Lower leg skin (tissue), 4 donors: ENCODE data around the gene LEPROT. TPM values are rescaled to one million over a fixed set of nuclear protein-coding genes. Genes with fewer than 3 reads are reported as not detected.

Experiments
- DNase-seq, 2 donors: peaks; one replicate each; pipeline ENCODE4 v3.0.0-alpha.2; 2019; ENCODE audit warnings: low spot score in 2 of 2
- H3K4me3 ChIP-seq: fragments of 200-600 bp; sonication (generic); 2 replicates; pipeline ENCODE4 v1.5.1; 2017; ENCODE audit warnings: mild to moderate bottlenecking, low read depth; ENCODE audit not compliant: poor library complexity, severe bottlenecking
- POLR2A ChIP-seq, 2 donors: fragments of 450-650 bp; IDR thresholded peaks; one replicate each; pipeline ENCODE4 v1.6.1; 2016 to 2017; ENCODE audit warnings: antibody characterized with exemption in 2 of 2, mild to moderate bottlenecking in 1 of 2, moderate library complexity in 1 of 2
- WGBS, 2 donors: methylation state at CpG; one replicate each; pipeline ENCODE4 v1.1.5; 2018; 5-methylcytosine and 5-hydroxymethylcytosine counted together
- intact Hi-C: fragments of 100-400 bp; cut with DNase I; formaldehyde crosslinking; loops from one replicate; pipeline ENCODE4 v1.15.0; 2023; ENCODE audit warnings: low total_unique reads
- total RNA-seq, 4 donors: library from RNA; depleted of rRNA; stranded (reverse); fragments of >200 nt; gene quantifications; one replicate each; pipeline ENCODE4 v1.1.0, GENCODE V29; 2016
- TF ChIP-seq, protein P1 (sequence below), 3 donors: fragments of 450-650 bp; IDR thresholded peaks; one replicate each; pipeline ENCODE4 v1.5.1; 2016; ENCODE audit warnings: antibody characterized with exemption in 3 of 3, mild to moderate bottlenecking in 3 of 3, moderate library complexity in 2 of 3

LEPROT gene
- total RNA-seq, 4 donors from 2014 or later, result 28.5 to 49.2 (median 32.3) TPM

GRCh38 chr1:65386439-65386838, 34.0 kb upstream of the LEPROT start:
- H3K4me3 ChIP-seq, result no peak overlapping the region
- intact Hi-C loops, result no loop called here
- 87 to 91% methylated on average over 3 of the region's 3 CpGs for WGBS, 2 donors
- TF ChIP-seq, protein P1, sequence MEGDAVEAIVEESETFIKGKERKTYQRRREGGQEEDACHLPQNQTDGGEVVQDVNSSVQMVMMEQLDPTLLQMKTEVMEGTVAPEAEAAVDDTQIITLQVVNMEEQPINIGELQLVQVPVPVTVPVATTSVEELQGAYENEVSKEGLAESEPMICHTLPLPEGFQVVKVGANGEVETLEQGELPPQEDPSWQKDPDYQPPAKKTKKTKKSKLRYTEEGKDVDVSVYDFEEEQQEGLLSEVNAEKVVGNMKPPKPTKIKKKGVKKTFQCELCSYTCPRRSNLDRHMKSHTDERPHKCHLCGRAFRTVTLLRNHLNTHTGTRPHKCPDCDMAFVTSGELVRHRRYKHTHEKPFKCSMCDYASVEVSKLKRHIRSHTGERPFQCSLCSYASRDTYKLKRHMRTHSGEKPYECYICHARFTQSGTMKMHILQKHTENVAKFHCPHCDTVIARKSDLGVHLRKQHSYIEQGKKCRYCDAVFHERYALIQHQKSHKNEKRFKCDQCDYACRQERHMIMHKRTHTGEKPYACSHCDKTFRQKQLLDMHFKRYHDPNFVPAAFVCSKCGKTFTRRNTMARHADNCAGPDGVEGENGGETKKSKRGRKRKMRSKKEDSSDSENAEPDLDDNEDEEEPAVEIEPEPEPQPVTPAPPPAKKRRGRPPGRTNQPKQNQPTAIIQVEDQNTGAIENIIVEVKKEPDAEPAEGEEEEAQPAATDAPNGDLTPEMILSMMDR (IDR thresholded peaks at IDR 0.05), result no peak
- no peak for TF ChIP-seq POLR2A (IDR thresholded peaks at IDR 0.05)
- no peak for DNase-seq

DNA sequence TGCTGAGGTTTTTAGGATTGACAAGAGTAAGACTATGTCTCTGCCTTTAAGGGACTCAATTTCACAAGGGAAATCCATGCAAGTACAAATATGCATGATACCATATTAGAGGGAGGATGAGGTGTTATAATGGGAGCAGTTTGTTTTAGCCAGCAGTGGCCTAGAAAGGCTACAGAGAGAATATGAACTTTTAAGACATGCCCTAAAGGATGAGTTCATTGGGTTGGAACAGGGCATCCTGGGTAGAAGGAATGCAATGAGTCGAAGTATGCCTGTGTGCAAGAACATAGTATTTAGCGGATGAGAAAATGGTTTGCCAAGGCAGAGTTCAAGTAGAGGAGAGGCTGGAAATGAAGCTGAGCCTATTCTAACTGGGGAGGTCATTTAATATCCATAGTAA, 32.6 kb upstream of the LEPROT start:
- intact Hi-C loops, result no loop called here

GRCh38 chr1:65388908-65389695, 31.4 kb upstream of the LEPROT start:
- 88 to 92% methylated on average over 3 of the region's 3 CpGs for WGBS, 2 donors
- no peak for TF ChIP-seq POLR2A (IDR thresholded peaks at IDR 0.05)
- TF ChIP-seq, protein P1 (IDR thresholded peaks at IDR 0.05), result no peak
- DNase-seq, result no peak
- no peak overlapping the region for H3K4me3 ChIP-seq
- intact Hi-C loops, result no loop called here

More for the DNA sequence above, 32.6 kb upstream of the LEPROT start:
- no peak for DNase-seq
- WGBS, 2 donors, result 70 to 85% methylated on average over 2 of the region's 2 CpGs
- no peak overlapping the region for H3K4me3 ChIP-seq
- no peak for TF ChIP-seq POLR2A (IDR thresholded peaks at IDR 0.05)
- TF ChIP-seq, protein P1 (IDR thresholded peaks at IDR 0.05), result no peak

- 98 to 100% methylated on average over 7 of the region's 7 CpGs for WGBS, 2 donors
- H3K4me3 ChIP-seq, result no peak overlapping the region
- intact Hi-C loops, result no loop called here
- no peak for DNase-seq
- TF ChIP-seq POLR2A (IDR thresholded peaks at IDR 0.05), result no peak
- TF ChIP-seq, protein P1 (IDR thresholded peaks at IDR 0.05), result no peak
These were observed 28.0 kb upstream of the LEPROT start for GRCh38 chr1:65392497-65392896.

DNA sequence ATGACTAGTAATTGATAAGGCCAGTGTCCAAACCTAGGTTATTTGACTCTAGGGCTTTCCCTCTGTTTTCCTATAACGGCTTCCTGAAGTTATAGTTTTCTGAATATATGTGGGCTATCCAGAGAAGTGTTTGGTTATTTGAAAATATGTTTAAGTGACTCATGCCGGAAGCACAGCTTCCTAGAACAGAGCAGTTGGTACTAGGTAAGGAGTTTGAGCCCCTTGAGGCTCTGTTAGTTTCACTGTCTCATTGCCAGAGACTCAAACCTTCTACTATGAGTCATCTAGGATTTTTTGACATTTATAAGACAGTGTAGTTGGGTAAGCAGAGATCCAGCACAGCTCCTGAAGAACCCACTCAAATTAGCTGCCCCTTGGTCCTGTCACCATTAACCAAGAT, 27.1 kb upstream of the LEPROT start:
- intact Hi-C loops, result no loop called here
- no peak for DNase-seq
- WGBS, 2 donors, result 62 to 73% methylated on average over 2 of the region's 2 CpGs
- no peak overlapping the region for H3K4me3 ChIP-seq
- TF ChIP-seq, protein P1 (IDR thresholded peaks at IDR 0.05), result no peak
- TF ChIP-seq POLR2A (IDR thresholded peaks at IDR 0.05), result no peak

DNA sequence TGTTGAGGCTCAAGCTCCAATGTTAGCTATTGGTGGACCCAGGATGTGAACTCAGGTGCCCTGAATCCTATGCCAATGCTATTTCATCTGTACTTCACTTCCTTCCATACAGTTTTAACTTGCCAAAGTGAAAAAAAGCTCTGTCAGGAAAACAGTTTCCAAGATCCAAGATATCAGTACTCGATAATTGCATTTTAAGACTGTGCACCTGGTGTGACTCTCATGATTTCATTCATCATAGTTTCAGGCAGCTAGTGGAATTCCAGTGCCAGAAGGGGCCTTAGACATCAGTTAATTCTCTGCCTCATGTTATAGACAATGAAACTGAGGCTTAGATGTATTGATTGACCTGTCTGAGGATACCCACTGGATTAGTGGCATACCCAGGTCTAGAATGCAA, 26.5 kb upstream of the LEPROT start:
- WGBS, 2 donors, result 54 to 76% methylated on average over 1 of the region's 1 CpG
- intact Hi-C loops, result no loop called here
- DNase-seq, result no peak
- TF ChIP-seq, protein P1 (IDR thresholded peaks at IDR 0.05), result no peak
- TF ChIP-seq POLR2A (IDR thresholded peaks at IDR 0.05), result no peak
- no peak overlapping the region for H3K4me3 ChIP-seq
